ENCODE measurements around the gene GMEB2. TPM values are rescaled to one million over a fixed set of nuclear protein-coding genes. Genes with fewer than 3 reads are reported as not detected.

Gene GMEB2
- total RNA-seq, 3 donors from 2014 or later (not counting 1 experiment from before 2014, with no cell fraction given) = 11.7 to 15.1 (median 14.6) TPM

DNA sequence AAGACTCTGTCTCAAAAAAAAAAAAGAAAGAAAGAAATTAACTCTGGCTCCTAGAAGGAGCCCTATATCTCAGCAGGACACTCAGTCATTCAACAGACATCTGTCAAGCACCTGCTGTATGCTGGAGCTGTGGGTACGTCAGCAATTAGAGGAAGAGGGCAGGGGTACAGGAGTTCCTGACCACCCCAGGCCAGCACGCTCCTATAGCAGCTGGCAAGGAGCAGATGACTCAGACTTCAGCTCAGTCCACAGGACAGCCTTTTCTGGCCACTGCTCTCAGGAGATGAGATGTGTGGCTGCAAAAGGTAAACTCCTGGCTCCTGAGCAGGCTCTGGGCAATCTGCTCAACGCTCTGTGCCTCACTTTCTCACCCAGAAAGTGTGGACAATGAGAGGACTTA, 29.6 kb upstream of the GMEB2 start:
- Histone ChIP-seq H3K4me3 (ENCODE audit: low read length) (no peak overlapping the region), H3K27ac (ENCODE audit: low read length) (no peak overlapping the region), H3K36me3 (ENCODE audit: control insufficient read depth, insufficient read depth, low read length) (no peaks in the 10 kb centered on the region), H3K9me3 (ENCODE audit: control insufficient read depth, insufficient read depth, low read length) (no peaks in the 10 kb centered on the region), H3K27me3 (ENCODE audit: control insufficient read depth, insufficient read depth, low read length) (peaks cover 12% of the 10 kb centered on the region), H3K4me1 (ENCODE audit: control insufficient read depth, insufficient read depth, low read length) (peaks cover 48% of the 10 kb centered on the region)
- Mint-ChIP-seq H3K27me3 (ENCODE audit: low read depth in 2 of 2) (peaks cover 0 to 10% of the 10 kb centered on the region in 2 donors), H3K4me1 (peaks cover 25 to 35% of the 10 kb centered on the region in 2 donors), H3K9me3 (no peaks in the 10 kb centered on the region), H3K27ac (no peak overlapping the region), H3K36me3 (no peaks in the 10 kb centered on the region), H3K4me3 (peak overlapping the region; percentile 97)
- DNase-seq = no peak
- TF ChIP-seq, protein P1, sequence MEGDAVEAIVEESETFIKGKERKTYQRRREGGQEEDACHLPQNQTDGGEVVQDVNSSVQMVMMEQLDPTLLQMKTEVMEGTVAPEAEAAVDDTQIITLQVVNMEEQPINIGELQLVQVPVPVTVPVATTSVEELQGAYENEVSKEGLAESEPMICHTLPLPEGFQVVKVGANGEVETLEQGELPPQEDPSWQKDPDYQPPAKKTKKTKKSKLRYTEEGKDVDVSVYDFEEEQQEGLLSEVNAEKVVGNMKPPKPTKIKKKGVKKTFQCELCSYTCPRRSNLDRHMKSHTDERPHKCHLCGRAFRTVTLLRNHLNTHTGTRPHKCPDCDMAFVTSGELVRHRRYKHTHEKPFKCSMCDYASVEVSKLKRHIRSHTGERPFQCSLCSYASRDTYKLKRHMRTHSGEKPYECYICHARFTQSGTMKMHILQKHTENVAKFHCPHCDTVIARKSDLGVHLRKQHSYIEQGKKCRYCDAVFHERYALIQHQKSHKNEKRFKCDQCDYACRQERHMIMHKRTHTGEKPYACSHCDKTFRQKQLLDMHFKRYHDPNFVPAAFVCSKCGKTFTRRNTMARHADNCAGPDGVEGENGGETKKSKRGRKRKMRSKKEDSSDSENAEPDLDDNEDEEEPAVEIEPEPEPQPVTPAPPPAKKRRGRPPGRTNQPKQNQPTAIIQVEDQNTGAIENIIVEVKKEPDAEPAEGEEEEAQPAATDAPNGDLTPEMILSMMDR (IDR thresholded peaks at IDR 0.05) = no peak
- WGBS (ENCODE audit: insufficient coverage) = 91% methylated on average over 3 of the region's 3 CpGs
- no peak for ATAC-seq
- intact Hi-C loops (cut with micrococcal nuclease) = loop anchor here (5.0 kb wide), 1 partner anchor 119 kb away; the partner anchor contains the start of gene PTK6

DNA sequence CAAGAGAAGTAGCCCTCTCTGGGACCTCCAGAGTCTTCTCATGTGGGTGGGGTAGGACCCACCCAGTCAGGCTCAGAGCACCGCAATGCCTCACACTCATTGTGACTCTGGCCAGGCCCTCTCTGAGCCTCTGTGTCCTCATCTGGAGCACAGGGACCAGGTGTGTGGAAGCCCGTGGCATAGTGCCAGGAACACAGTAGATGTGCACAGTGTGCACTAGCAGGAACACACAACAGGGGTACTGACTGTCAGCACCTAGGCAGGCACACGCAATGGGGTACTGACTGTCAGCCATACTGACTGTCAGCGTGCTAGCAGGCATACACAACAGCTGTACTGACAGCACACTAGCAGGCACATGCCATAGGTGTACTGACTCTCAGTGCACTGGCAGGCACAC, 28.3 kb upstream of the GMEB2 start:
- 97% methylated on average over 4 of the region's 4 CpGs for WGBS (ENCODE audit: insufficient coverage)
- H3K9me3 ChIP-seq (ENCODE audit: control insufficient read depth, insufficient read depth, low read length) = no peaks in the 10 kb centered on the region
- DNase-seq (no peak), ATAC-seq (no peak)
- intact Hi-C loops (cut with micrococcal nuclease) = loop anchor here (5.0 kb wide), 1 partner anchor 118 kb away; the partner anchor contains the start of gene PTK6
- H3K4me3 Mint-ChIP-seq = no peak overlapping the region
- H3K4me1 Mint-ChIP-seq = peaks cover 27 to 37% of the 10 kb centered on the region in 2 donors
- H3K9me3 Mint-ChIP-seq = no peaks in the 10 kb centered on the region
- H3K27ac ChIP-seq (ENCODE audit: low read length) = no peak overlapping the region
- TF ChIP-seq, protein P1 (IDR thresholded peaks at IDR 0.05) = no peak
- H3K27me3 ChIP-seq (ENCODE audit: control insufficient read depth, insufficient read depth, low read length) = peaks cover 12% of the 10 kb centered on the region
- no peak overlapping the region for H3K4me3 ChIP-seq (ENCODE audit: low read length)
- no peak overlapping the region for H3K27ac Mint-ChIP-seq
- peaks cover 48% of the 10 kb centered on the region for H3K4me1 ChIP-seq (ENCODE audit: control insufficient read depth, insufficient read depth, low read length)
- H3K36me3 Mint-ChIP-seq = no peaks in the 10 kb centered on the region
- H3K27me3 Mint-ChIP-seq (ENCODE audit: low read depth in 2 of 2) = peaks cover 0 to 10% of the 10 kb centered on the region in 2 donors
- no peaks in the 10 kb centered on the region for H3K36me3 ChIP-seq (ENCODE audit: control insufficient read depth, insufficient read depth, low read length)

DNA sequence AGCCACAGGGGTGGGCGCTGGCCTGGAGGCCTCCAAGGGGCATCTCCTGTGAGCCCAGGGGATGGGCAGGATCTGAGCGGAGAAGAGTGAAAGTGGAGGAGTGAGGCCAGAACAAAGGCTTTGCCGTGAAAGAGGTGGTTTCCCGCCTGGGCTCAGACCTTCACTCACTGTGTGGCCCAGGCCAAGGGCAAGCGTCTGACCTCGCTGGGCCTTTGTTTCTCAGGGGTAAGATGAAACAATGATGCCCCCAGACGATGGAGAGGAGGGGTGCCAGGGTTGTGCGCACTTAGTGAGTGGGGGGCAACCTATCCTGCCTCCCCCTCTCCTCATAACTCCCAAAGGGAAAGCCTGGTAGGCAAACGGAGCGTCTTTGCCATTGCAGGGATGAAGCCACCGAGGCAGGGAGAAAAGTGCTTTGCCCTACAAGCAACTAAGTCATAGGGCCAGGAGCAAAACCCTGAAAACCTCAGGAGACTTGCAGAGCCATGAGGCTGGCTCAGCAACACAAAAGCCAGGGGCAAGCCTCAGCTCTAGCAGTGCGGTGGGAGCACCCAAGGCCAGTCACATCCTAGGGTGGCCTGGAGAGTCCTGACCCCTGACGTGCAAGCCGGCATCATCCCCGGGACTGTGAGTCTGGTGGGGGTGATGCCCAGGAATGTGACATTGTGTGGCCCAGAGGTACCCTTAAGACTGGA, 27.2 kb upstream of the GMEB2 start:
- no peak overlapping the region for H3K27ac Mint-ChIP-seq
- H3K27me3 Mint-ChIP-seq (ENCODE audit: low read depth in 2 of 2) = peaks cover 0 to 10% of the 10 kb centered on the region in 2 donors
- 46% methylated on average over 14 of the region's 15 CpGs for WGBS (ENCODE audit: insufficient coverage)
- H3K9me3 Mint-ChIP-seq = no peaks in the 10 kb centered on the region
- ATAC-seq (no peak), DNase-seq (no peak)
- no peaks in the 10 kb centered on the region for H3K36me3 Mint-ChIP-seq
- Histone ChIP-seq H3K27ac (ENCODE audit: low read length) (no peak overlapping the region), H3K27me3 (ENCODE audit: control insufficient read depth, insufficient read depth, low read length) (peaks cover 12% of the 10 kb centered on the region), H3K9me3 (ENCODE audit: control insufficient read depth, insufficient read depth, low read length) (no peaks in the 10 kb centered on the region), H3K4me1 (ENCODE audit: control insufficient read depth, insufficient read depth, low read length) (peaks cover 44% of the 10 kb centered on the region), H3K36me3 (ENCODE audit: control insufficient read depth, insufficient read depth, low read length) (no peaks in the 10 kb centered on the region), H3K4me3 (ENCODE audit: low read length) (peak overlapping the region; percentile 32)
- H3K4me3 Mint-ChIP-seq = peak overlapping the region; percentile 56
- intact Hi-C loops (cut with micrococcal nuclease) = no loop called here
- TF ChIP-seq, protein P1 (IDR thresholded peaks at IDR 0.05) = no peak
- peaks cover 20 to 29% of the 10 kb centered on the region in 2 donors for H3K4me1 Mint-ChIP-seq

All from natural killer cell (primary cell).